Neuronal stem cell (in vitro differentiated cells): Measurements from ENCODE around the gene ERVFRD-1.

ENCODE experiments used
- DNase-seq: peaks from one replicate; pipeline ENCODE4 v3.0.0-alpha.2; 2013; ENCODE audit warnings: low spot score
- H2AFZ ChIP-seq: one replicate; pipeline ENCODE4 v1.6.1; 2013; ENCODE audit warnings: mild to moderate bottlenecking, low read length, inconsistent platforms
- H2AK5ac ChIP-seq: 2 replicates; pipeline ENCODE4 v1.6.1; 2013; ENCODE audit warnings: low read depth, mild to moderate bottlenecking, inconsistent platforms, low read length, moderate library complexity, mixed read lengths
- H2BK120ac ChIP-seq: 2 replicates; pipeline ENCODE4 v1.6.1; 2013; ENCODE audit warnings: low read depth, mild to moderate bottlenecking, inconsistent platforms, low read length, moderate library complexity, mixed read lengths
- H2BK12ac ChIP-seq: one replicate; pipeline ENCODE4 v1.6.1; 2013; ENCODE audit warnings: low read length, inconsistent platforms
- H2BK15ac ChIP-seq: 2 replicates; pipeline ENCODE4 v1.6.1; 2013; ENCODE audit warnings: mild to moderate bottlenecking, low read length, inconsistent platforms, mixed read lengths
- H2BK5ac ChIP-seq: one replicate; pipeline ENCODE4 v1.6.1; 2013; ENCODE audit warnings: inconsistent platforms, mild to moderate bottlenecking, low read length, moderate library complexity
- H3K14ac ChIP-seq: one replicate; pipeline ENCODE4 v1.6.1; 2013; ENCODE audit warnings: low read length, inconsistent platforms
- H3K18ac ChIP-seq: 2 replicates; pipeline ENCODE4 v1.6.1; 2013; ENCODE audit warnings: low read length, inconsistent platforms
- H3K23ac ChIP-seq: 2 replicates; pipeline ENCODE4 v1.6.1; 2013; ENCODE audit warnings: low read depth, mild to moderate bottlenecking, mixed read lengths, low read length, inconsistent platforms; ENCODE audit not compliant: poor library complexity
- H3K27ac ChIP-seq: replicated peaks from 3 replicates; pipeline ENCODE4 v1.5.1; 2013; ENCODE audit warnings: low read length, inconsistent platforms
- H3K27me3 ChIP-seq, 3 experiments: 2 replicates each; pipeline ENCODE4 v1.6.1; 2013; ENCODE audit warnings: low read length in 3 of 3, mild to moderate bottlenecking in 2 of 3, inconsistent platforms in 1 of 3, low read depth in 1 of 3, mixed read lengths in 1 of 3, moderate library complexity in 1 of 3; ENCODE audit not compliant: control insufficient read depth in 3 of 3, insufficient read depth in 3 of 3
- H3K36me3 ChIP-seq, 2 donors: replicated peaks in 1 of 2; 2 replicates each; pipeline ENCODE4 v1.6.1; 2013; ENCODE audit warnings: low read length in 2 of 2; ENCODE audit not compliant: control insufficient read depth in 2 of 2, insufficient read depth in 2 of 2
- H3K4ac ChIP-seq: 2 replicates; pipeline ENCODE4 v1.6.1; 2013; ENCODE audit warnings: inconsistent platforms, mild to moderate bottlenecking, low read length, moderate library complexity
- H3K4me1 ChIP-seq, 2 donors: 1 replicate in 1 of 2; 2 replicates in 1 of 2; pipeline ENCODE4 v1.6.1; 2013; ENCODE audit warnings: low read length in 2 of 2, low read depth in 1 of 2; ENCODE audit not compliant: control insufficient read depth in 2 of 2, insufficient read depth in 1 of 2
- H3K4me2 ChIP-seq: one replicate; pipeline ENCODE4 v1.6.1; 2013; ENCODE audit warnings: mild to moderate bottlenecking, low read length, inconsistent platforms; ENCODE audit not compliant: insufficient read depth, poor library complexity, severe bottlenecking
- H3K4me3 ChIP-seq, 2 donors: 2 replicates each; pipeline ENCODE4 v1.5.1; 2013; ENCODE audit warnings: low read length in 2 of 2, mild to moderate bottlenecking in 2 of 2, inconsistent platforms in 1 of 2, moderate library complexity in 1 of 2
- H3K79me1 ChIP-seq: one replicate; pipeline ENCODE4 v1.6.1; 2013; ENCODE audit warnings: low read depth, mild to moderate bottlenecking, inconsistent platforms, low read length, moderate library complexity
- H3K9ac ChIP-seq: one replicate; pipeline ENCODE4 v1.6.1; 2013; ENCODE audit warnings: mild to moderate bottlenecking, low read depth, low read length, inconsistent platforms; ENCODE audit not compliant: poor library complexity
- H3K9me3 ChIP-seq, 2 donors: replicated peaks in 1 of 2; 2 replicates each; pipeline versions ENCODE3 to v1.6.1; 2013; ENCODE audit warnings: low read length in 2 of 2, mild to moderate bottlenecking in 2 of 2, inconsistent platforms in 1 of 2, low read depth in 1 of 2, mixed read lengths in 1 of 2, moderate library complexity in 1 of 2; ENCODE audit not compliant: control insufficient read depth in 2 of 2, insufficient read depth in 1 of 2
- H4K8ac ChIP-seq: one replicate; pipeline ENCODE4 v1.6.1; 2013; ENCODE audit warnings: low read depth, mild to moderate bottlenecking, inconsistent platforms, low read length, moderate library complexity
- H4K91ac ChIP-seq: one replicate; pipeline ENCODE4 v1.6.1; 2013; ENCODE audit warnings: low read length, low read depth, mild to moderate bottlenecking, inconsistent platforms; ENCODE audit not compliant: poor library complexity
- WGBS, 2 donors: extraction: QIAGEN DNeasy Blood & Tissue Kit; methylation state at CpG; one replicate each; pipeline ENCODE4 v1.1.7; 2013; ENCODE audit warnings: missing lambda C conversion rate in 2 of 2, mixed read lengths in 1 of 2; ENCODE audit not compliant: insufficient read length in 2 of 2, insufficient replicate concordance in 1 of 2; ENCODE audit errors: extremely low coverage in 2 of 2; 5-methylcytosine and 5-hydroxymethylcytosine counted together

ERVFRD-1 gene

DNA sequence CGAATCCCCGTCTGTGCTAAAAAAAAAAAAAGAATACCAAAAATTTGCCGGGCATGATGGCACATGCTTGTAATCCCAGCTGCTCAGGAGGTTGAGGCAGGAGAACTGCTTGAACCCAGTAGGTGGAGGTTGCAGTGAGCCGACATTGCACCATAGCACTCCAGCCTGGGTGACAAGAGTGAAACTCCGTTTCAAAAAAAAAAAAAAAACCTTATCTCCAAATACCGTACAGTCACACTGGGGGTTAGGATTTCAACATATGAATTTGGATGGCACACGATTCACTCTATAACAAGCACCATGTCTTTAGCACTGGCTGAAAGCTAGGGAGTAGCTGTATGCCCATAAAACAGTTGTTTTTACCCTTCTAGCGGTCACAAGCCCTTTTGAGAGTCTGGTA is 14.0 kb downstream of the ERVFRD-1 start:
- H3K9ac ChIP-seq = no peak overlapping the region
- no CpG with 5 or more reads among the region's 8 CpGs for WGBS, 2 donors
- no peak overlapping the region for H2BK120ac ChIP-seq
- H3K4me1 ChIP-seq = peaks cover 0 to 2% of the 10 kb centered on the region in 2 donors
- H2AFZ ChIP-seq = no peak overlapping the region
- H3K36me3 ChIP-seq = peaks cover 0 to 11% of the 10 kb centered on the region in 2 donors
- no peak overlapping the region for H3K18ac ChIP-seq
- DNase-seq = no peak
- no peak overlapping the region for H2BK12ac ChIP-seq
- no peak overlapping the region for H3K14ac ChIP-seq
- H3K23ac ChIP-seq = no peak overlapping the region
- no peak overlapping the region for H3K4ac ChIP-seq
- no peak overlapping the region for H4K91ac ChIP-seq
- H3K9me3 ChIP-seq = peaks cover 2 to 16% of the 10 kb centered on the region in 2 donors
- no peak overlapping the region for H2AK5ac ChIP-seq
- no peaks in the 10 kb centered on the region for H3K79me1 ChIP-seq
- no peak overlapping the region for H4K8ac ChIP-seq
- H3K27ac ChIP-seq = no peak overlapping the region
- H3K4me3 ChIP-seq = no peak overlapping the region
- no peaks in the 10 kb centered on the region for H3K27me3 ChIP-seq
- no peak overlapping the region for H2BK5ac ChIP-seq
- H3K4me2 ChIP-seq = no peak overlapping the region
- H2BK15ac ChIP-seq = no peak overlapping the region

- H2AFZ ChIP-seq = no peak overlapping the region
- H3K4me1 ChIP-seq = peaks cover 0 to 2% of the 10 kb centered on the region in 2 donors
- DNase-seq = no peak
- no peak overlapping the region for H4K91ac ChIP-seq
- no peak overlapping the region for H3K4me3 ChIP-seq
- no peak overlapping the region for H3K4ac ChIP-seq
- peaks cover 0 to 11% of the 10 kb centered on the region in 2 donors for H3K36me3 ChIP-seq
- no peak overlapping the region for H3K9ac ChIP-seq
- H3K14ac ChIP-seq = no peak overlapping the region
- H3K23ac ChIP-seq = no peak overlapping the region
- no peak overlapping the region for H2BK5ac ChIP-seq
- H3K27ac ChIP-seq = no peak overlapping the region
- peaks cover 2 to 5% of the 10 kb centered on the region in 2 donors for H3K9me3 ChIP-seq
- no peak overlapping the region for H3K18ac ChIP-seq
- H3K79me1 ChIP-seq = no peaks in the 10 kb centered on the region
- H2BK120ac ChIP-seq = no peak overlapping the region
- H3K27me3 ChIP-seq = no peaks in the 10 kb centered on the region
- H4K8ac ChIP-seq = no peak overlapping the region
- H2BK15ac ChIP-seq = no peak overlapping the region
- H2AK5ac ChIP-seq = no peak overlapping the region
- H3K4me2 ChIP-seq = no peak overlapping the region
- no CpG with 5 or more reads among the region's 4 CpGs for WGBS, 2 donors
- H2BK12ac ChIP-seq = no peak overlapping the region
Observed at GRCh38 chr6:11096109-11096508, 15.4 kb downstream of the ERVFRD-1 start.

- no CpG with 5 or more reads among the region's 7 CpGs for WGBS, 2 donors
- no peak overlapping the region for H3K4ac ChIP-seq
- no peaks in the 10 kb centered on the region for H3K9me3 ChIP-seq
- H3K23ac ChIP-seq = no peak overlapping the region
- H2AFZ ChIP-seq = peak overlapping the region; percentile 100
- H3K4me2 ChIP-seq = peak overlapping the region; percentile 80
- peak overlapping the region; percentile 98 to 99 for H3K4me3 ChIP-seq
- H3K4me1 ChIP-seq = peaks cover 0 to 2% of the 10 kb centered on the region in 2 donors
- no peak overlapping the region for H3K9ac ChIP-seq
- no peaks in the 10 kb centered on the region for H3K79me1 ChIP-seq
- H2BK15ac ChIP-seq = no peak overlapping the region
- H4K8ac ChIP-seq = no peak overlapping the region
- no peak overlapping the region for H4K91ac ChIP-seq
- no peak for DNase-seq
- no peak overlapping the region for H2BK120ac ChIP-seq
- no peak overlapping the region for H2AK5ac ChIP-seq
- H3K18ac ChIP-seq = no peak overlapping the region
- H3K36me3 ChIP-seq = peaks cover 0 to 9% of the 10 kb centered on the region in 2 donors
- no peak overlapping the region for H2BK12ac ChIP-seq
- H2BK5ac ChIP-seq = no peak overlapping the region
- H3K27ac ChIP-seq = no peak overlapping the region
- no peak overlapping the region for H3K14ac ChIP-seq
- H3K27me3 ChIP-seq = no peaks in the 10 kb centered on the region
Observed at GRCh38 chr6:11094941-11095340, 16.6 kb downstream of the ERVFRD-1 start.

DNA sequence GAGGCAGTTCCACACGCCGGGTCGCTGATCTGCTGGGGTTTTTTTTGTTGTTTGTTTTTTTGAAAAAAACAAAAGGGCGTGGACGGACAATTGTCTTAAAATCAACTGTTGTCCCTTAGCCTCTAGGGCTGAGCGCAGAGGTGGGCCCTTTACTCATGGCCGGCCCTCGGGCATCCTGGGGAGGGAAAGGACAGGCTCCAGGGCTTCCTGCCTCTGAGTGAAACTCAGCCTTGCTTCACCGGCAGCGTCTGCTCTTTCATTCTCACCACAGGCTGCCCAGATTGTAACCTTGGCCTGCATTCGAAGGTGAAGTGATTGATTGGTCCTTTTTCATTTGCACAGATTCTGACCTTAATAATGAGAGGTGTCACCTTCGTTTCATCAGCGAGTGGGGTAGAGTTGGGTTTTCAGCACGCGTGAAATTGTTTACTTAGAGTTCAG is 17.1 kb downstream of the ERVFRD-1 start:
- H3K27ac ChIP-seq = no peak overlapping the region
- peak overlapping the region; percentile 99 for H3K23ac ChIP-seq
- H4K8ac ChIP-seq = no peak overlapping the region
- no peak overlapping the region for H3K4ac ChIP-seq
- peak overlapping the region; percentile 100 for H2AFZ ChIP-seq
- peak overlapping the region; percentile 57 for H2BK120ac ChIP-seq
- H3K4me1 ChIP-seq = peaks cover 0 to 2% of the 10 kb centered on the region in 2 donors
- H3K4me2 ChIP-seq = peak overlapping the region; percentile 80
- no peak overlapping the region for H2BK15ac ChIP-seq
- H3K18ac ChIP-seq = peak overlapping the region; percentile 99
- no peak overlapping the region for H4K91ac ChIP-seq
- H3K14ac ChIP-seq = peak overlapping the region; percentile 97
- H3K36me3 ChIP-seq = peaks cover 0 to 5% of the 10 kb centered on the region in 2 donors
- peak overlapping the region; percentile 97 for H3K9ac ChIP-seq
- no peaks in the 10 kb centered on the region for H3K9me3 ChIP-seq
- H3K27me3 ChIP-seq = no peaks in the 10 kb centered on the region
- peak; percentile 39 for DNase-seq
- no CpG with 5 or more reads among the region's 15 CpGs for WGBS, 2 donors
- no peak overlapping the region for H2AK5ac ChIP-seq
- peak overlapping the region; percentile 98 to 99 for H3K4me3 ChIP-seq
- no peaks in the 10 kb centered on the region for H3K79me1 ChIP-seq
- no peak overlapping the region for H2BK5ac ChIP-seq
- no peak overlapping the region for H2BK12ac ChIP-seq
